H9 (cell line): ENCODE measurements around the gene CD163L1. TPM values are rescaled to one million over a fixed set of nuclear protein-coding genes. Genes with fewer than 3 reads are reported as not detected.

Source experiments
- DNase-seq: peaks from one replicate; pipeline ENCODE4 v3.0.0-alpha.2; 2017
- H2AFZ ChIP-seq: one replicate; pipeline ENCODE4 v1.6.1; 2013; ENCODE audit warnings: mild to moderate bottlenecking, low read length, control low read depth, moderate library complexity
- H2AK5ac ChIP-seq: 2 replicates; pipeline ENCODE4 v1.6.1; 2013; ENCODE audit warnings: low read length, control low read depth, mixed read lengths; ENCODE audit not compliant: insufficient read length
- H2BK120ac ChIP-seq: one replicate; pipeline ENCODE4 v1.6.1; 2013; ENCODE audit warnings: low read depth, mild to moderate bottlenecking, low read length, control low read depth, inconsistent platforms; ENCODE audit not compliant: poor library complexity, severe bottlenecking
- H2BK12ac ChIP-seq: 2 replicates; pipeline ENCODE4 v1.6.1; 2013; ENCODE audit warnings: low read length, control low read depth, mixed read lengths, low read depth; ENCODE audit not compliant: insufficient read length
- H2BK15ac ChIP-seq: 2 replicates; pipeline ENCODE4 v1.6.1; 2013; ENCODE audit warnings: low read depth, low read length, control low read depth
- H2BK20ac ChIP-seq: one replicate; pipeline ENCODE4 v1.6.1; 2013; ENCODE audit warnings: low read depth, mild to moderate bottlenecking, low read length, control low read depth, inconsistent platforms; ENCODE audit not compliant: poor library complexity, severe bottlenecking
- H2BK5ac ChIP-seq: 2 replicates; pipeline ENCODE4 v1.6.1; 2013; ENCODE audit warnings: low read length, control low read depth, mixed read lengths; ENCODE audit not compliant: insufficient read length
- H3K14ac ChIP-seq: 2 replicates; pipeline ENCODE4 v1.6.1; 2013; ENCODE audit warnings: low read length, control low read depth; ENCODE audit not compliant: insufficient read depth
- H3K18ac ChIP-seq: 2 replicates; pipeline ENCODE4 v1.6.1; 2013; ENCODE audit warnings: low read depth, mild to moderate bottlenecking, mixed read lengths, low read length, control low read depth; ENCODE audit not compliant: insufficient read length
- H3K23ac ChIP-seq: 2 replicates; pipeline ENCODE4 v1.6.1; 2013; ENCODE audit warnings: low read length, control low read depth, mixed read lengths, low read depth; ENCODE audit not compliant: insufficient read length
- H3K23me2 ChIP-seq: 2 replicates; pipeline ENCODE4 v1.6.1; 2013; ENCODE audit warnings: low read depth, mild to moderate bottlenecking, mixed read lengths, low read length, control low read depth; ENCODE audit not compliant: insufficient read length, poor library complexity, severe bottlenecking
- H3K27ac ChIP-seq: 2 replicates; pipeline ENCODE4 v1.5.1; 2013; ENCODE audit warnings: low read length, control low read depth, mixed read lengths, low read depth; ENCODE audit not compliant: insufficient read length
- H3K27me3 ChIP-seq: 2 replicates; pipeline ENCODE4 v1.6.1; 2013; ENCODE audit warnings: low read length, control low read depth, inconsistent platforms; ENCODE audit not compliant: insufficient read depth
- H3K4ac ChIP-seq: 2 replicates; pipeline ENCODE4 v1.6.1; 2013; ENCODE audit warnings: low read depth, mild to moderate bottlenecking, control low read depth, inconsistent platforms, low read length, moderate library complexity
- H3K4me1 ChIP-seq: 2 replicates; pipeline ENCODE4 v1.6.1; 2013; ENCODE audit warnings: low read length, control low read depth, inconsistent platforms; ENCODE audit not compliant: insufficient read depth
- H3K4me2 ChIP-seq: 2 replicates; pipeline ENCODE4 v1.6.1; 2013; ENCODE audit warnings: low read length, control low read depth, mixed read lengths; ENCODE audit not compliant: insufficient read length, insufficient read depth
- H3K56ac ChIP-seq: 2 replicates; pipeline ENCODE4 v1.6.1; 2013; ENCODE audit warnings: low read depth, mild to moderate bottlenecking, mixed read lengths, low read length, control low read depth; ENCODE audit not compliant: insufficient read length
- H3K79me1 ChIP-seq: 2 replicates; pipeline ENCODE4 v1.6.1; 2013; ENCODE audit warnings: low read depth, mild to moderate bottlenecking, moderate library complexity, low read length, control low read depth, inconsistent platforms; ENCODE audit not compliant: insufficient read depth, poor library complexity, severe bottlenecking
- H3K79me2 ChIP-seq: 2 replicates; pipeline ENCODE4 v1.6.1; 2013; ENCODE audit warnings: low read length, control low read depth, inconsistent platforms; ENCODE audit not compliant: insufficient read depth
- H3K9ac ChIP-seq: 2 replicates; pipeline ENCODE4 v1.6.1; 2013; ENCODE audit warnings: low read length, control low read depth, mixed read lengths; ENCODE audit not compliant: insufficient read length; ENCODE audit errors: extremely low read depth
- H3K9me3 ChIP-seq: one replicate; pipeline ENCODE4 v1.6.1; 2013; ENCODE audit warnings: low read depth, low read length, inconsistent platforms; ENCODE audit not compliant: control insufficient read depth
- H3T11ph ChIP-seq: one replicate; pipeline ENCODE4 v1.6.1; 2013; ENCODE audit warnings: mild to moderate bottlenecking, low read length, control low read depth, inconsistent platforms
- H4K20me1 ChIP-seq: one replicate; pipeline ENCODE4 v1.6.1; 2013; ENCODE audit not compliant: control insufficient read depth, insufficient read length, insufficient read depth
- H4K5ac ChIP-seq: 2 replicates; pipeline ENCODE4 v1.6.1; 2013; ENCODE audit warnings: low read depth, mild to moderate bottlenecking, mixed read lengths, low read length, control low read depth; ENCODE audit not compliant: insufficient read length
- H4K8ac ChIP-seq: replicated peaks from 2 replicates; pipeline ENCODE4 v1.6.1; 2013; ENCODE audit warnings: low read length, control low read depth, mixed read lengths, low read depth; ENCODE audit not compliant: insufficient read length
- H4K91ac ChIP-seq: 2 replicates; pipeline ENCODE4 v1.6.1; 2013; ENCODE audit warnings: low read depth, mild to moderate bottlenecking, moderate library complexity, mixed read lengths, low read length, control low read depth; ENCODE audit not compliant: insufficient read length
- H3K27ac Mint-ChIP-seq, 3 experiments: 2 replicates in 2 of 3; 3 replicates in 1 of 3; pipeline ENCODE4 v1.8.0; 2020 to 2021; ENCODE audit warnings: mixed read lengths in 3 of 3, mild to moderate bottlenecking in 1 of 3, moderate library complexity in 1 of 3
- H3K27me3 Mint-ChIP-seq: 2 replicates; pipeline ENCODE4 v1.8.0; 2021; ENCODE audit warnings: low read depth, mild to moderate bottlenecking, moderate library complexity, mixed read lengths
- H3K36me3 Mint-ChIP-seq, 3 experiments: 2 replicates in 2 of 3; 3 replicates in 1 of 3; pipeline ENCODE4 v1.8.0; 2020 to 2021; ENCODE audit warnings: low read depth in 3 of 3, mixed read lengths in 3 of 3; ENCODE audit not compliant: insufficient read depth in 1 of 3
- H3K4me1 Mint-ChIP-seq, 2 experiments: 2 replicates each; pipeline ENCODE4 v1.8.0; 2020; ENCODE audit warnings: mixed read lengths in 2 of 2
- H3K4me3 Mint-ChIP-seq, 2 experiments: 2 replicates in 1 of 2; 3 replicates in 1 of 2; pipeline ENCODE4 v1.8.0; 2020 to 2021; ENCODE audit warnings: mild to moderate bottlenecking in 2 of 2, mixed read lengths in 2 of 2, moderate library complexity in 1 of 2
- H3K9me3 Mint-ChIP-seq, 2 experiments: 2 replicates in 1 of 2; 3 replicates in 1 of 2; pipeline ENCODE4 v1.8.0; 2020; ENCODE audit warnings: mild to moderate bottlenecking in 2 of 2, mixed read lengths in 2 of 2, moderate library complexity in 1 of 2
- CTCF ChIP-seq: fragments of 200-600 bp; sonication (generic); conservative IDR thresholded peaks from 3 replicates; pipeline ENCODE4 v1.8.0; 2021; ENCODE audit warnings: antibody characterized with exemption, mild to moderate bottlenecking
- total RNA-seq: library from RNA; stranded (reverse); gene quantifications from 2 replicates; pipeline ENCODE4 v1.2.1, GENCODE V29; 2021

CD163L1 gene
- total RNA-seq, 1 experiment from 2014 or later, result 0.39 TPM

GRCh38 chr12:7352661-7353060, 91.3 kb downstream of the CD163L1 start:
- no peaks in the 10 kb centered on the region for H3K23me2 ChIP-seq
- no peak overlapping the region for H2BK15ac ChIP-seq
- Mint-ChIP-seq H3K9me3 (peaks cover 0 to 2% of the 10 kb centered on the region in 2 experiments; a peak in 1 of 5 replicates), H3K27me3 (no peaks in the 10 kb centered on the region), H3K4me1 (no peaks in the 10 kb centered on the region), H3K27ac (no peak overlapping the region), H3K4me3 (no peak overlapping the region), H3K36me3 (no peaks in the 10 kb centered on the region)
- H3K27me3 ChIP-seq, result no peaks in the 10 kb centered on the region
- H3K18ac ChIP-seq, result no peak overlapping the region
- no peak for TF ChIP-seq CTCF
- H3T11ph ChIP-seq, result no peak overlapping the region
- no peak overlapping the region for H2BK120ac ChIP-seq
- no peak overlapping the region for H3K27ac ChIP-seq
- no peak overlapping the region for H2BK20ac ChIP-seq
- DNase-seq, result no peak
- H2AK5ac ChIP-seq, result no peak overlapping the region
- no peaks in the 10 kb centered on the region for H3K79me1 ChIP-seq
- no peak overlapping the region for H4K8ac ChIP-seq
- no peak overlapping the region for H3K4me2 ChIP-seq
- H3K9ac ChIP-seq, result no peak overlapping the region
- H3K79me2 ChIP-seq, result no peaks in the 10 kb centered on the region
- no peak overlapping the region for H3K56ac ChIP-seq
- no peak overlapping the region for H3K4ac ChIP-seq
- no peak overlapping the region for H4K5ac ChIP-seq
- no peak overlapping the region for H4K91ac ChIP-seq
- H4K20me1 ChIP-seq, result no peaks in the 10 kb centered on the region
- no peaks in the 10 kb centered on the region for H3K9me3 ChIP-seq
- no peaks in the 10 kb centered on the region for H3K4me1 ChIP-seq
- no peak overlapping the region for H3K23ac ChIP-seq
- H2BK12ac ChIP-seq, result no peak overlapping the region
- no peak overlapping the region for H2AFZ ChIP-seq
- H2BK5ac ChIP-seq, result no peak overlapping the region
- no peak overlapping the region for H3K14ac ChIP-seq
